IPS DF 6.9 (cell line): ENCODE results near the gene EPAS1.

ENCODE experiments used
- DNase-seq: peaks from one replicate; pipeline ENCODE4 v3.0.0-alpha.2; 2013; ENCODE audit warnings: low read depth, low spot score
- H3K27ac ChIP-seq: one replicate; pipeline ENCODE4 v1.5.1; 2013; ENCODE audit warnings: low read length, control low read depth
- H3K27me3 ChIP-seq: 2 replicates; pipeline ENCODE4 v1.6.1; 2013; ENCODE audit warnings: mild to moderate bottlenecking, low read length; ENCODE audit not compliant: control insufficient read depth, insufficient read depth
- H3K36me3 ChIP-seq: 2 replicates; pipeline ENCODE4 v1.6.1; 2013; ENCODE audit warnings: low read length; ENCODE audit not compliant: control insufficient read depth, insufficient read depth
- H3K4me1 ChIP-seq: 2 replicates; pipeline ENCODE4 v1.6.1; 2013; ENCODE audit warnings: low read length; ENCODE audit not compliant: control insufficient read depth, insufficient read depth
- H3K4me3 ChIP-seq: 2 replicates; pipeline ENCODE4 v1.5.1; 2013; ENCODE audit warnings: mild to moderate bottlenecking, low read length
- H3K9me3 ChIP-seq: 2 replicates; pipeline ENCODE4 v1.6.1; 2013; ENCODE audit warnings: low read length, inconsistent platforms; ENCODE audit not compliant: control insufficient read depth, insufficient read depth
- WGBS: extraction: QIAGEN DNeasy Blood & Tissue Kit; methylation state at CpG from one replicate; pipeline ENCODE4 v1.1.7; 2013; ENCODE audit warnings: mixed read lengths, missing lambda C conversion rate; ENCODE audit not compliant: insufficient read length, insufficient coverage; 5-methylcytosine and 5-hydroxymethylcytosine counted together

EPAS1 gene

DNA sequence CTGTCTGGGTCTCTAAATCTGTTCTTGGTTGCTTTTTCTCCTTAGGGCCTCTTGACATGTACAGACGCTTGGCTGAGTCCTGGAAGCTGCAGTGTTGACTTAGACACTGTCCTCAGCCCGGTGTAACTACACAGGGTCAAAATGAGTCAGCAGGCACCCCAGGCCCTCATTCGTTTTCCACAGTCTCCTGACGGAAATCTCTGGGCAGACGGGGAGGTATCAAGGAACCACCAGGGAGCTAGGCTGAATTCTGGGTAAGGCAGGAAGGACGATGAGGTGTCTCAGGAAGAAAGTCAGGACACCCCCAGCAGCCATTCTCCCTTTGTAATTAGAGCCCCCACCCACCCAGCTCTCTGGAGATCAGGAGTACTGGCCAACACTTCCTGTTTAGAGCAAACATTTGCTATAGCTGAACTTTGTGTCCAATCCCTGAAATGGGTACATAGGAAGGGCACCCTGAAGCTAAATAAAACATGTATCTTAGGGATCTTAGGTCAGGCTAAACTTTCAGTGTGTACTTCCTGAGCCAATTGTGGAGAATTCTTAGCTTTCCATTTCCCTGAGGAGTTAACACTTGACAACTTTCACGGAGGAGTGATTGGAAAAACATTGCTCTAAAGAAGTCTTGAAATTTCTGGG lies 23.9 kb upstream of the EPAS1 start:
- no peak for DNase-seq

DNA sequence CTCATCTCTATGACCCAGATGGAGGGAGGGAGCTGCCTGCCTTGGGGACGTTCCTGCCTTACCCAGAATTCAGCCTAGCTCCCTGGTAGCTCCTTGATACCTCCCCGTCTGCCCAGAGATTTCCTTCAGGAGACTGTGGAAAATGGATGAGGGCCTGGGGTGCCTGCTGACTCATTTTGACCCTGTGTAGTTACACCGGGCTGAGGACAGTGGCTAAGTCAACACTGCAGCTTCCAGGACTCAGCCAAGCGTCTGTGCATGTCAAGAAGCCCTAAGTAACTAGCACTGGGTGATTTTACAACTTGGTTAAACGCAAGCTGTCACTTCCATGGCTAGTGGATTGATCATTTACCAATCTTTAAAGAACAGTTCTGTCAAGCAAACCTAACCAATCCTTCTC lies 23.3 kb upstream of the EPAS1 start:
- Histone ChIP-seq H3K4me1 (peaks cover 2% of the 10 kb centered on the region; the same call in 1 of the 2 replicates), H3K27ac (no peak overlapping the region), H3K27me3 (no peaks in the 10 kb centered on the region), H3K9me3 (no peaks in the 10 kb centered on the region), H3K36me3 (no peaks in the 10 kb centered on the region), H3K4me3 (no peak overlapping the region)
- DNase-seq = no peak
- WGBS = no CpG with 5 or more reads among the region's 5 CpGs

More for the DNA sequence above, 23.9 kb upstream of the EPAS1 start:
- H3K4me3 ChIP-seq = no peak overlapping the region
- no peak overlapping the region for H3K27ac ChIP-seq
- H3K36me3 ChIP-seq = no peaks in the 10 kb centered on the region
- peaks cover 2% of the 10 kb centered on the region; the same call in 1 of the 2 replicates for H3K4me1 ChIP-seq
- H3K9me3 ChIP-seq = no peaks in the 10 kb centered on the region
- WGBS = no CpG with 5 or more reads among the region's 7 CpGs
- no peaks in the 10 kb centered on the region for H3K27me3 ChIP-seq

DNA sequence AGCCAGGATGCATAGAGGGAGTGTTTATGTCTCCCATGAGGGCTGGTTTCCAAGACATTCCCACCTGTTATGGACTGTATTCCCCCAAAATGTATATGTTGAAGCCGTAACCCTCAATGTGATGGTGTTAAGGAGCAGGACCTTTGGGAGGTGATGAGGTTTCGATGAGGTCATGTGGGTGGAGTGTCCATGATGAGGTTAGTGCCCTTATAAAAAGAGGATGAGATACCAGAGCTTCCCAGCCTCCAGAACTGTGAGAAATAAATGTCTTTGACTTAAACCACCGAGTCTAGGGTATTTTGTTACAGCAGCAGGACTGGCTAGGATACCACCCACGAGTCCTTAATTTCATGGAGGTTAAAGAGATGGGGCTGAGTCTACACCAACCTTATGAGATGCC lies 22.6 kb upstream of the EPAS1 start:
- WGBS = no CpG with 5 or more reads among the region's 4 CpGs
- no peaks in the 10 kb centered on the region for H3K36me3 ChIP-seq

GRCh38 chr2:46275995-46276394 lies 21.2 kb upstream of the EPAS1 start:
- peaks cover 2% of the 10 kb centered on the region; the same call in 1 of the 2 replicates for H3K4me1 ChIP-seq
- H3K27me3 ChIP-seq = no peaks in the 10 kb centered on the region
- no CpG with 5 or more reads among the region's 20 CpGs for WGBS
- no peak overlapping the region for H3K27ac ChIP-seq
- no peaks in the 10 kb centered on the region for H3K36me3 ChIP-seq
- no peak overlapping the region for H3K4me3 ChIP-seq
- H3K9me3 ChIP-seq = no peaks in the 10 kb centered on the region
- DNase-seq = no peak

More for the DNA sequence above, 22.6 kb upstream of the EPAS1 start:
- Histone ChIP-seq H3K4me3 (no peak overlapping the region), H3K27me3 (no peaks in the 10 kb centered on the region), H3K4me1 (peaks cover 2% of the 10 kb centered on the region; the same call in 1 of the 2 replicates), H3K9me3 (no peaks in the 10 kb centered on the region), H3K27ac (no peak overlapping the region)
- DNase-seq = no peak

DNA sequence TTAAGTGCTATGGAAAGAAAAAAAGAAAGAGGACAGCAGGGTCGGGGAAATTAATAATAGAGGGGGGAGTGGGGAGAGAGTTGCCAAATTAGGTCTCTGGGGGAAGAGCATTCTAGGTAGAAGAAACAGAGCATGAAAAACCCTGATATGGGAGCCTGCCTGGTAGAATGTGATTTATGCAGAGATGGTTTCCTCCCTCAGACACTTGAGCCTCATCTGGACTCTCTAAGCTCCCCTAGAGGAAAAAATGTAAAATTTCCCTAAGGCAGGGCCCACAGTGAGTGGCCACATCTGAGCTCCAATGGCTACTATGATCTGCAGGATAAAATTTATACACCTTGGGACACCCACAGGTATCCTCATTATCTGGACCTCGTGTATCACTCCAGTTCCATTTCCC lies 20.6 kb upstream of the EPAS1 start:
- no peak for DNase-seq
- H3K27me3 ChIP-seq = no peaks in the 10 kb centered on the region
- no peak overlapping the region for H3K27ac ChIP-seq
- no peaks in the 10 kb centered on the region for H3K9me3 ChIP-seq
- H3K4me3 ChIP-seq = no peak overlapping the region
- no peaks in the 10 kb centered on the region for H3K36me3 ChIP-seq
- peaks cover 2% of the 10 kb centered on the region; the same call in 1 of the 2 replicates for H3K4me1 ChIP-seq
- no CpG with 5 or more reads among the region's 2 CpGs for WGBS

GRCh38 chr2:46277431-46278190 lies 19.6 kb upstream of the EPAS1 start:
- WGBS = no CpG with 5 or more reads among the region's 7 CpGs
- Histone ChIP-seq H3K27me3 (no peaks in the 10 kb centered on the region), H3K27ac (no peak overlapping the region), H3K4me1 (peaks cover 2% of the 10 kb centered on the region; the same call in 1 of the 2 replicates), H3K36me3 (no peaks in the 10 kb centered on the region), H3K9me3 (no peaks in the 10 kb centered on the region), H3K4me3 (no peak overlapping the region)
- DNase-seq = no peak

GRCh38 chr2:46278952-46279351 lies 18.3 kb upstream of the EPAS1 start:
- Histone ChIP-seq H3K36me3 (no peaks in the 10 kb centered on the region), H3K4me3 (no peak overlapping the region), H3K27ac (no peak overlapping the region), H3K9me3 (no peaks in the 10 kb centered on the region), H3K4me1 (peaks cover 2% of the 10 kb centered on the region; the same call in 1 of the 2 replicates), H3K27me3 (no peaks in the 10 kb centered on the region)
- DNase-seq = no peak
- no CpG with 5 or more reads among the region's 3 CpGs for WGBS

- no peak overlapping the region for H3K4me3 ChIP-seq
- no peak for DNase-seq
- H3K36me3 ChIP-seq = no peaks in the 10 kb centered on the region
- WGBS = no CpG with 5 or more reads among the region's 1 CpG
- H3K4me1 ChIP-seq = no peaks in the 10 kb centered on the region
- H3K9me3 ChIP-seq = no peaks in the 10 kb centered on the region
- H3K27me3 ChIP-seq = no peaks in the 10 kb centered on the region
- no peak overlapping the region for H3K27ac ChIP-seq
These were observed 15.3 kb upstream of the EPAS1 start for GRCh38 chr2:46281939-46282338.

DNA sequence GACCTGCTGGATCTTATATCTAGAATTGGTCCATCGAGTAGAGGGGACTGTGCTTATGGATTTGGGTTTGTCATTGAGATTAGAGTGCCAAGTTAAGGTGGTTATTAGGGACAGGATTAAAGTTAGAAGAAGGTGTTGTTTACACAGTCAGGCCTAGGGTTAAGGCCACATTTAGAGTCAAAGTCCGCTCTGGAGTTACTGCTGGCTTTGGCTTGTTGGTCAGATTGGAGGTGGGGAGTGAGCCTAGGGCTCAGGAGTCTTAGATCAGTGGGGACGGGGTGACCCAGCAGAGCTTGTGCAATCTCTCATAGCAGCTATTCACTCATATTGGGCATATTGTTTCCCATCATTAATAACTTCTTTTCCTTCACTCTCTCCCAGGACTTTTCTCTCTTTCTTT lies 13.5 kb upstream of the EPAS1 start:
- Histone ChIP-seq H3K9me3 (no peaks in the 10 kb centered on the region), H3K36me3 (no peaks in the 10 kb centered on the region), H3K27ac (no peak overlapping the region), H3K27me3 (no peaks in the 10 kb centered on the region), H3K4me1 (no peaks in the 10 kb centered on the region), H3K4me3 (no peak overlapping the region)
- WGBS = no CpG with 5 or more reads among the region's 3 CpGs
- DNase-seq = no peak

GRCh38 chr2:46284260-46284659 lies 12.9 kb upstream of the EPAS1 start:
- no peak for DNase-seq
- Histone ChIP-seq H3K9me3 (no peaks in the 10 kb centered on the region), H3K4me3 (no peak overlapping the region), H3K36me3 (no peaks in the 10 kb centered on the region), H3K4me1 (no peaks in the 10 kb centered on the region), H3K27ac (no peak overlapping the region), H3K27me3 (no peaks in the 10 kb centered on the region)
- no CpG with 5 or more reads among the region's 1 CpG for WGBS
